Head of caudate nucleus (tissue), 42 donors: ENCODE results near the gene CYB561A3.

Experiments used
- DNase-seq, 42 donors: peaks; one replicate each; pipeline versions ENCODE4 v3.0.0 to v3.0.0-alpha.2; 2020 to 2021; ENCODE audit warnings: mixed read lengths in 7 of 42
- intact Hi-C: fragments of 100-400 bp; cut with DNase I; formaldehyde crosslinking; loops from one replicate; pipeline ENCODE4 v1.15.0; 2022

The CYB561A3 gene

DNA sequence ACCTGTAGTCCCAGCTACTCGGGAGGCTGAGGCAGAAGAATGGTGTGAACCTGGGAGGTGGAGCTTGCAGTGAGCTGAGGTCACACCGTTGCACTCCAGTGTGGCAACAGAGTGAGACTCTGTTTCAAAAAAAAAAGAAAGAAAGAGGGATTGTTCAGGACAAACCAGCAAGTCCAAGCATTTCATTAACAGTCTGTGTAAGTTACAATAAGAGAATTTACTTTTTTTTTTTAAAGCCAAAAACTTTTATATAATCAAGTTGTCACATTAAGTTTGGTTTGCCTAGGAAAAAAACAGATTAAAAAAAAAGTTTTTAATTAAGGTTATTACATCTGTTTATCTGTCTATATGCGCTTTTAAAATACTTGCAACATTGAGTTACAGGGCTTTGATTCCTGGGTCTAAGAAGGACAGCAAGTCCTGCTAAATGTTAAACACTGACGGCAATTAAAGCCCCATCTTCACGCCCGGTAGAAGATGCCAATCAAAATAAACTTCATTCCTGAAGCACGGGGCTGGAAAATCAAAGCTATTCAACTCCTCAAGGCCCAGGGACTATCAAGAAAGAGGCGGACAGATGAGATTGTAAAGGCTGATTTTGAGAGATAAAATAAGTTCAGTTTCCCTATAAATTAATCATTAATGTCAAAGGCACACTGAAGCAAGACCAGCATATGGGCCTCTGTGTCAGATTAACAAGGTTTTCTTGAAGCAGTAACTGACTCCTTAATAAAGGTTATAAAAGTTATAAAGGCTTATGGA, 11.2 kb upstream of the CYB561A3 start:
- intact Hi-C loops: no loop called here
- DNase-seq: no peak

DNA sequence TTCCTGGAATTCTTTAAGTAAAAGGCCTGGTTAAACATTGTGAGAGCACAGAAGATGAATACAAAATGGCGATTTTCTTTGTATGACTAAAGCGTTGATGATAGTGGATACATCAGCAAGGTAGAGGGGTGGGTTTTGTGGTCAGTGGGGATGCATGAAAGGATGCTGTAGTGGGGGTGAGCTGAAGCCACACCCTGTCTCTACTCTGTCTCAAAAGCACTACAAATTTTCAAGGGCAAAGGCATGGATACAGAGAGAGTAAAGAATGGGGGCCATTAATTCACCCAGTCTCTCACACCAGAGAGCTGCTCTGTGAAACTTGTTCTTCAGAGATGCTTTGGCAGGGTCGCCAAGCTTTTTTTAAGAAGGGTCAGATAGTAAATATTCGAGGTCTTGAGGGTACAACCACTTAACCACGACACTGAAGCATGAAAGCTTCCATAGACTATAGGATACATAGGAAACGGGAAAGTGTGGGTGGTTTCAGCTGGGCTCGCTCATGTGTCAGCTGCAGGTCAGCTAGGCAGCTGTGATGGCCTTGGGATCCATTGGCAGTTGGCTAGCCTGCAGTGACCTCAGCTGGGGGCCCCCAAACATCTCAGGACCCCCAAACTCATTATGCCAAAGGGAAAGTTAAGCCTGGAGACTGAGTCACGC, 8.8 kb upstream of the CYB561A3 start:
- DNase-seq: no peak
- intact Hi-C loops: no loop called here

DNA sequence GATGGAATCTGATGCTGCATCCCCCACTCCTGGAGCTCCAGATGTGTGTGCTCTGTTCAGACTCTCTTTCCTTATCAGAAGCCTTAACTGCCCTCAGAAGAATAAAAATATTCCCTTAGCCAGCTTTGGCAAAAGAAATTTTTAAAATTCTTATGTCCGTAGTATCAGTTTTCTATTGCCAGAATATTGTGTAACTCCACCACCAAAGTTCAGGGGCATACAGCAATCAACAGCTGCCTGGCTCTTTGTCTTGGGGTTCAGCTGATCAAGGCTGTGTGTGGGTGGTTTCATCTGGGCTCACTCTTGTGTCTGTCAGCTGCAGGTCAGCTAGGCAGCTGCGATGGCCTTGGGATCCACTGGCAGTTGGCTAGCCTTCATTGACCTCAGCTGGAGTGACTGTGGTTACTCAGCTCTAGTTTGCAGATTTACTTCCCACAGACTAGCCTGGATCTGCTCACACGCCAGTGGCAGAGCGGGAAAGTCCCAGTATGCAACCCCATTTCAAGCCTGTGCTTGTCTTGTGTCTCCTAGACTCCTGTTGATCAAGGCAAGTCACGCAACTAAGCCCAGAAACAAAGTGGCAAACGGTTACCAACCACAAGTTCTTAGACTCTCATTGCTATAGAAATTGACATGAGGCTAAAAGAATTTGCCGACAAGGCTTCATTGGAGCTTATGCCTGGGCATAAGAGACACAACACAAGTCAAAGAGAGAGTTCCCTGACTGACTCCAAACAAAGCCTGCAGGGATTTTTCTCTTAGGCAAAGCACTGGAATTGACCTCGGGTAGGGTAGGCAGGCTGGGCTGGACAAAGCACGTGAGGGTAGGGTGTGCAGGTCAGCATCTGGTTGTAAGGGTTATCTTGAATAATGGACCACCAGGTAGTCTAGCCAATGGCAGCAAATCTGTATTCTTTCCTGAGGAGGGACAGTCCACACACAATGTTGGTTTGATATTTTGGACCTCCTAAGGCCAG, 8.0 kb upstream of the CYB561A3 start:
- intact Hi-C loops: no loop called here
- no peak for DNase-seq

DNA sequence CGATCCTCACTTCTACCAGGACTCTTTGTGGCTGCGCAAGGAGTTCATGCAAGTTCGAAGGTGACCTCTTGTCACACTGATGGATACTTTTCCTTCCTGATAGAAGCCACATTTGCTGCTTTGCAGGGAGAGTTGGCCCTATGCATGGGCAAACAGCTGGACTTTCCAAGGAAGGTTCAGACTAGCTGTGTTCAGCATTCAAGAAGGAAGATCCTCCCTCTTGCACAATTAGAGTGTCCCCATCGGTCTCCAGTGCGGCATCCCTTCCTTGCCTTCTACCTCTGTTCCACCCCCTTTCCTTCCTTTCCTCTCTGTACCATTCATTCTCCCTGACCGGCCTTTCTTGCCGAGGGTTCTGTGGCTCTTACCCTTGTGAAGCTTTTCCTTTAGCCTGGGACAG, 7.0 kb upstream of the CYB561A3 start:
- intact Hi-C loops: no loop called here
- no peak for DNase-seq

DNA sequence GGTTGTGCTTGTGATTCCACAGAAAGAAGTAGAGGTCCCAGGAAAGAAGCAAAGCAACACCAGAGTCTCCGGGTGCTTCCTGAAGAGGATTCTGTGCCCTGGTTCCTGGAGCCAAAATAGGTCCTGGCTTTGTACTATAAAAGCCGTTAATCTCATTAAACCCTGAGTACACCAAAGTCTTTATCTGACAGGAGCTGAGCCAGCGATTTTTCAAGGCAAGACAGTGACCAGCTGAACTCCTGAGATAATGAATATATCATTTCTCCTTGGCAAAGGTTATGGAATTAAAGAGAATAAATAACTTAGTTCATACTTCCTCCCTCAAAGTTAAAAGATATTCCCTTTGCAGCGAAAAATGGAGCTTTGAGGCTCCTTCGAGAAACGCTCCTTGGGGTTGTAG, 5.7 kb upstream of the CYB561A3 start:
- no peak for DNase-seq
- intact Hi-C loops: no loop called here

DNA sequence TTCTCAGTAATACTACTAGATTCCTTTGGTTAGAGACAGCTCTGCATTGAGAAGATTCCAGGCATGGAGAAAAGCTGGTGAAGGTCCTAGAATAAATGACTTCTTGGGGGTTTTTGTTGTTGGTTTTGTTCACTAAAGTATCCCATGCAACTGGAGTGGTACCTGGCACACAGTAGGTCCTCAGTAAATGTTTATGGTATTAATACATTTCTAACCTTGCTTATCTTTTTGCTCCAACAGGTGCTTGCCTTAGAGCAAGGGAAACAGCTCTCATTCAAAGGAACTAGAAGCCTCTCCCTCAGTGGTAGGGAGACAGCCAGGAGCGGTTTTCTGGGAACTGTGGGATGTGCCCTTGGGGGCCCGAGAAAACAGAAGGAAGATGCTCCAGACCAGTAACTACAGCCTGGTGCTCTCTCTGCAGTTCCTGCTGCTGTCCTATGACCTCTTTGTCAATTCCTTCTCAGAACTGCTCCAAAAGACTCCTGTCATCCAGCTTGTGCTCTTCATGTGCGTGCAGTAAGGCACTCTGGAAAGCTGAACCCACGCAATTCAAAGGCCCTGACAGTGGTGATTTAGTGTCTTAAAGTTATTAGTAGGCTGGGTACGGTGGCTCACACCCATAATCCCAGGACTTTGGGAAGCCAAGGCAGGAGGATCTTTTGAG, 2.5 kb upstream of the CYB561A3 start:
- intact Hi-C loops: no loop called here
- no peak for DNase-seq

DNA sequence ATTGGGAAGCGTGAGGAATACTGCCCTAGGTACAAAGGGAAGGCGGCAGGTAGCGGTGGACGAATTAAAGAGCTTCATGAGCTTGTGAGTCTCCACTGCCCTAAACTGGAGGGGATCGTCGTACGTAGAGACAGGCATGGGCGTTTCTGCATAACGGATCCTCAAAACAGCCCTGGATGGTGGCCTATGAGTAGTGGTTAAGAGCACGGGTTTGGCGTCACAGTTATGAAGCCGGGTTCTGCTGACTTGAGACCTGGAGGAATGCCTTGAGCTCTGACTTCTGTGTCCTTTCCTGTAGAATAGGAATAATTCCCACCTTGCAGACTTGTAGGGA, 827 bp upstream of the CYB561A3 start:
- intact Hi-C loops: loop anchor here (1.0 kb wide), 1 partner anchor 29 kb away; the partner anchor contains the start of genes DDB1 and TKFC
- DNase-seq: peak in 15 of 42 donors; percentile 3 to 45 (median 14)

DNA sequence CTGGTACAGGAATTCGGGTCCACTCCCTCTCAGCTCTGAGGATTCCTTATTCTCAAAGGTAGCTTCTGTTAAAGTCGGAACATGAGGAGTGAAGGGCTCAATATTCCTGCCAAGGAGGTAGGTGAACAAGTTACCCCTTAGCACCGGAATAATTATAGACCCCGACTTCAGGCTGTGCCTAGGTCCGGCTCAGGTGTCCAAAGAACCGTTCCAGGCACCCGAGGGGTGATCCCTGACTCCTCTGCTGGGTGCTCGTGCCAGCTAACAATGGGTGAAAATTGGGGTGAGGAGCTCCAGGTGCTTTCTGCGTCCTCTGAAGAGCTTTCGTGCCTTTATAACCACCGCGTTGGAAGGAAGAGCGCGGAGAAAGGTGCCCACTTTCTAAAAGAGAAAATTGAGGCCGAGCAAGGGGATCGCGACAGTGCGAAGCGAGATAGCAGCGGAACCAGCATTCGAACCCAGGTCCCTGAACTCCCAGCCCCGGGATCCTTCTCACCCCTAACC, 393 bp downstream of the CYB561A3 start:
- peak in 2 of 42 donors; percentile 11 to 42 for DNase-seq

DNA sequence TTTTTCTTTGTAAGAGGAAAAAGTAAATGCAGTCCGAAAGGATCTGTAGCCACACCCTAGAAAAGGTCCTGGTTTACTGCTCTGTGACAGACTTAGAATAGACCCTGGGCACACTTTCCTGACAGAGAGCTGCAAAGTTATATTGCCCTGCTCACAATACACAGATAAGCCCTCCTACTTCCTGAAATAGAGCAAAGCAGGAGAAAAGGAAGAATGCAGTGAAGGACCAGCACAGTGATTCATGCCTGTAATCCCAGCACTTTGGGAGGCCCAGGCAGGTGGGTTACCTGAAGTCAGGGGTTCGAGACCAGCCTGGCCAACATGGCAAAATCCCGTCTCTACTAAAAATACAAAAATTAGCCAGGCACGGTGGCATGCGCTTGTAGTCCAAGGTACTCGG, 2.2 kb downstream of the CYB561A3 start:
- DNase-seq: no peak
- intact Hi-C loops: no loop called here

More for the DNA sequence above, 393 bp downstream of the CYB561A3 start:
- intact Hi-C loops: no loop called here

DNA sequence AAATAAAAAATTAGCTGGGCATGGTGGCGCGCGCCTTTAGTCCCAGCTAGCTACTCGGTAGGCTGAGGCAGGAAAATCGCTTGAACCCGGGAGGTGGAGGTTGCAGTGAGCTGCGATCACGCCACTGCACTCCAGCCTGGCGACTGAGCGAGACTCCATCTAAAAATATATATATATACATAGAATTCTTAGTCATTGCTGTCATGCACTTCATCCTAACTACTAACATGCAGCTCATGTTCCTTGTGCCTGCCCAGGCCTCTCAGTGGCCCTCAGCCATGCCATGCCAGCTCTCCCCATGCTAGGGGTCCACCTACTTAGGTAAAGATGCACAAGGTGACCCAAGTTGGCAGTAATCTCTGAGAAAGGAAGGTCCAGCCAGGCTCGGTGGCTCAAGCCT, 3.1 kb downstream of the CYB561A3 start:
- DNase-seq: no peak
- intact Hi-C loops: no loop called here

DNA sequence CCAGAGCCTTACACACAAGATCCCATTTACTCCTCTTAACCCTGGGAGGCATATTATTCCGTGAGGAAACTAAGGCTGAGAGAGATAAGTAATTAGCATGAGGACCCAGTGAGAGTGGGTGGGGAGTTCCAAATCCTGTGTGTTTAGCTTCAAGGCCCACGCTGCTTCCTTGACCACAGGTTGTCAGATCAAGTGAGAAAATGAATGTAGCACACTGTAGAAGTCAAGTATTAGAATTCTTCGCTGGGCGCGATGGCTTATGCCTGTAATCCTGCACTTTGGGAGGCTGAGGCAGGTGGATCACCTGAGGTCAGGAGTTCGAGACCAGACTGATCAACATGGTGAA, 3.8 kb downstream of the CYB561A3 start:
- DNase-seq: no peak

DNA sequence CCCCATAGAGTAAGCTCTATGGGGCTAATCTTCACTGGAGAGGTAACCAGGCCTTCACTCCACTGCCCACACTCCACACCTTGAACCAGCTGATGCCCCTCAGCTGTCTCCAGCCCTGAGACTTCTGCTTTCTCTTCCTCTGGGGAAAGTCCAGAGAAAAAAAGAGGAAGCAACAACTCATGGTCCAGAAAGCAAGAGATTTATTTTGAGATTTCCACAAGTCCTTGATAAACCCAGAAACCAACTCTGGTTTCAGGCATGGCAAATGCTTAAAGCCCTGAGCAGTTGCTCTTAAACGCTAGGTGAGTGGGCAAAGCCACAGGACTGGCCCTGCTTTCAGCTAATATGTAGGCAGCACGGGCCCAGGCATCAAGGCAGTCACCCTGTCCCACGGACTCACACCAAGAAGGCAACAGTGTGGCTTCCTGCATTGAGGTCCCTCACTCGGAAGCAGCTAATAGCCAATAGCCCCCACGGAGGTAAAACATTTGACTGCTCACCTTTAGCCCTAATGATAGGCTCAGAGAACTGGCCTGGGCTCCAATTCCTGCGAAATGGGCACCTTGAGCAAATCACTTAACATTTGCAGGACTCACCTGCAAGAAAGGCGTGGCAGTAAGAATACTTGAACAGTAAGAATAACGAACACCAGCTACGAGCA, 4.3 kb downstream of the CYB561A3 start:
- intact Hi-C loops: no loop called here
- peak in 7 of 42 donors; percentile 9 to 46 (median 32) for DNase-seq

More for the DNA sequence above, 3.8 kb downstream of the CYB561A3 start:
- intact Hi-C loops: no loop called here

DNA sequence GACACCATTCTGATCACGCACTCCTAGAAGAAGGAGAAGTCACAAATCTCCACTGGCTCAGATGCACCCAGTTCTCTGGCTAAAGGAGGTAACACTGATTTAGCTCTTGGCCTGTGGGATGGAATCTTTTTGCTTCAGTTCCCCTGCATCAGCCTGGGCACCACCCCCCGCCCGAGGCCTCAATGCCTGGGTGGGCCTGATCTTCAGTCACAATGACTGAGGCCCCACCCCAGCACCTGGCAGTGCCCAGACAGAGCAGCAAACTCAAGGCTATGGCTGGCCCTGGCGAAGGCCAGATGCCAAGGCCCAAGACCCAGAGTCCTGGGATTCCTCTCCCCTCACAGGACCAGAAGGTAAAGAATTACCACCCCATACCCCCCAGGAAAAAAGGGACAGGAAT, 5.0 kb downstream of the CYB561A3 start:
- DNase-seq: no peak
- intact Hi-C loops: no loop called here

DNA sequence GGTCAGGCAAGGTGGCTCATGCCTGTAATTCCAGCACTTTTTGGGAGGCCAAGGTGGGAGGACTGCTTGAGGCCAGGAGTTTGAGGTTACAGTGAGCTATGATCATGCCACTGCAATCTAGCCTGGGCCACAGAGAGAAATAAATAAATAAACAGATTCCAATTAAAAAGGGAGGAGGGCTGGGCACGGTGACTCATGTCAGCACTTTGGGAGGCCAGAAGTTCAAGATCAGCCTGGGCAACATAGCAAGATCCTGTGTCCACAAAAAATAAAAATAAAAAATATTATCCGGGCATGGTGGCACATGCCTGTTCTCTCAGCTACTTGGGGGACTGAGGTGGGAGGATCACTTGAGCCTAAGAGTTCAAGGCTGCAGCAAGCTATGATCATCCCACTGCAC, 7.5 kb downstream of the CYB561A3 start:
- DNase-seq: no peak
- intact Hi-C loops: no loop called here

DNA sequence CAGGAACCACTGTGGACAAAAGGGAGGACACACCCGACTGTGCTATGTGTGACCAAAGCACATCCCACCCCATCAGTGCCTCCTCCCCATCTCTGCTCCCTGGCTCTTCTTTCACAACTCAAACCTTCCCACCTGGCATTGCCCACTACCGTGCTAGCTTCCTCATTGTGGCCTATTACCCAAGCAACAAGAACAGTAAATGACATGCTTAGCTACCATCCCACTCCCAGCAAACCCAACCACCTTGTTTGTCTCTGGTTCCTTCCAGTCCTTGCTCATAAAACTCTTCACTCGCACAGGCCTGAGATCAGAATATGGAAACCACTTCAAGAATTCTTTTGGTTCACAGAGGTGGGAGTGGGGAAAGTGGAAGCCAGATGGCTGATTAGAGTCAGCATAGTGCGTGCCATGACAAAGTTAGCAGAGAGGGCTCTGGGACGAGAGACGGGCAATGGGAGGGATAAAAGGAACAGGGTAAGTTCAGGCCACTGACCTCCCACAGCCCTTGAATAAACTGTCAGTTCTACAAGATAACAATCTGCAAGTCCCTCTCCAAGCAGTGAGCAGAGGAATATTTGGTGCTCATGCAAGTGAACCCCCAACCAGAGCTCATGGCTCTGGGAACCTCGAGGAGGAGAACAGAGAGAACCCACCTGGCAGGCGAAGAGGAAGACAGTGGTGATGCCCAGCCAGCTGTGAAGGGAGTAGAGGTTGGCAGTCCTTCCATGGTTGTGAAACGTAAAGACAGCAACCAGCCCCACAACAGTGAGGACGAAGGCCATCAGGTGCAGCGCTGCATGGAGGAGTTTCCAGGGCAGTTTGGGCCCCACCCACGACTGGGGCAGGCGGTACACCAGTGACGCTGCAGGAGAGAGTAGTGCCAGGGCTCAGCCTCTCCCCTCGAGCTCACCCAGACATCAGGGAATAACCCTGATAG, 8.3 kb downstream of the CYB561A3 start:
- no peak for DNase-seq
- intact Hi-C loops: no loop called here

DNA sequence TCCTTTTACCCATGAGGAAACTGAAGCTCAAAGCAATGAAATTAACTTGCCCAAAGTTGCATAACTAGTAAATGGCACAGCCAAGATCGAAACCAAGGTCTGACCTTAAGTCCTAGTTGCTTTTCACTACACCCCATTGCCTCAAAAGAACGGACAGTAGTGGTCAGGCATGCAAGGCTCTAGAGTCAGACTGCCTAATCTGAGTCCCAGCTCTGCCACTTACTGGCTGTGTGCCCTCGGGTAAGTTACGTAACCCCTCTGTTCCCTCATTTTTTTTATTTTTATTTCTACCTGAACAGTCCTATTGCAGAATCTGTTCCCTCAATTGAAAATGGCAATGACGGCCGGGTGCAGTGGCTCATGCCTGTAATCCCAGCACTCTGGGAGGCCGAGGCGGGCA, 9.6 kb downstream of the CYB561A3 start:
- no peak for DNase-seq
- intact Hi-C loops: no loop called here

DNA sequence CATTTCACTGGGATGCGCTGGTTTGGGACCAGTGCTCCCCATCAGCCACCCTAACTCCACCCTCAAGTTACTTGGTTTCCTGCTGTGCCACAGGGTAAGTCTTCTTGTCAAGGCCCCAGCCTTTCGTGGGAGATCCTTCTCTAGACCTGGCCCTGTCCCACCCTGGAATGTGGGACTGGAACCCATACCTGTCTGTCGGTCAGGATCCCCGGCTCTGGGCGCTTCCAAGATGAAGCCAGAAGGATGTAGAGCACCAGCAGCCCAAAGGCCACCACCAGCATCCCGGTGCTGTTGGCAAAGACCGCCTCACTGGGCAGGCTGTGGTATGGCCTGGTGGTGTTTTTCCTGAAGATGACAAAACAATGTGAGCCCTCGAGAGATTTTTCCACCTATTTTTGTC, 10.9 kb downstream of the CYB561A3 start:
- DNase-seq: no peak
- intact Hi-C loops: no loop called here

DNA sequence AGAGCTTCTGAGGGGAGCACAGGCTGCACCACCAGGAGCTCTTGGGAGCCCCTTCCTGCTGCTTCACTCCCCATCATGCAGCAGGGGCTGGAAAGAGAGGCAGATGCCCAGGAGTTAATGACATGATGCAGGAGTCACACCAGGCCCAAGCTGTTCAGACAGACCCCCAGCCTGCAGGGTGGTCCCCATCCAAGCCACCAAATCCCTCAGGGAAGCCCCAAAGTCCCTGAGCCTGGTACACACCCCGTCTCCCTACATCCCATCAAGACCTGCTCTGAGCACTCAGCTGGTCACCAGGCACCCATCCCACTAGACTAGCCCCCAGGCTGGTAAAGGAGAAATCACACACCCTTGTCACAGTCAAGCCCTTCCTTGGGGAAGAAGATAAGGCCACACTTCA, 11.3 kb downstream of the CYB561A3 start:
- intact Hi-C loops: no loop called here
- DNase-seq: no peak
